Effector memory CD4-positive, alpha-beta T cell (primary cell): ENCODE measurements around the gene EIF4E.
"Not testable (repeated sequence)": the region's sequence is repeated elsewhere in the genome, so short reads cannot be mapped to it uniquely, and the experiment has no call there.

Experiments
- DNase-seq, 3 donors: peaks; one replicate each; pipeline ENCODE4 v3.0.0-alpha.2; 2020
- H3K27ac ChIP-seq: 2 replicates; pipeline ENCODE4 v1.7.0; 2013; ENCODE audit warnings: mild to moderate bottlenecking, low read length, moderate library complexity; ENCODE audit not compliant: insufficient read depth, poor library complexity, severe bottlenecking
- H3K27me3 ChIP-seq: replicated peaks from 2 replicates; pipeline ENCODE4 v1.7.0; 2013; ENCODE audit warnings: mild to moderate bottlenecking, low read length; ENCODE audit not compliant: insufficient read depth, control insufficient read depth, poor library complexity, severe bottlenecking
- H3K36me3 ChIP-seq: 2 replicates; pipeline ENCODE4 v1.7.0; 2013; ENCODE audit warnings: mild to moderate bottlenecking, low read length, moderate library complexity; ENCODE audit not compliant: control insufficient read depth, insufficient read depth
- H3K4me1 ChIP-seq: 2 replicates; pipeline ENCODE4 v1.7.0; 2013; ENCODE audit warnings: low read length, mild to moderate bottlenecking; ENCODE audit not compliant: control insufficient read depth, insufficient read depth, poor library complexity, severe bottlenecking
- H3K4me3 ChIP-seq: 2 replicates; pipeline ENCODE4 v1.7.0; 2013; ENCODE audit warnings: low read length, low read depth, mild to moderate bottlenecking; ENCODE audit not compliant: insufficient read depth, poor library complexity, severe bottlenecking
- H3K9me3 ChIP-seq: 2 replicates; pipeline ENCODE4 v1.7.0; 2013; ENCODE audit warnings: mild to moderate bottlenecking, low read length, moderate library complexity; ENCODE audit not compliant: control insufficient read depth

EIF4E gene

GRCh38 chr4:98886382-98886781, 42.6 kb downstream of the EIF4E start:
- not testable (repeated sequence) for H3K27me3 ChIP-seq, H3K4me1 ChIP-seq, DNase-seq, H3K4me3 ChIP-seq, H3K9me3 ChIP-seq, H3K27ac ChIP-seq
- H3K36me3 ChIP-seq, result peaks cover 49% of the 10 kb centered on the region

- peaks cover 35% of the 10 kb centered on the region for H3K36me3 ChIP-seq
- DNase-seq, result not testable (repeated sequence)
Observed at GRCh38 chr4:98880884-98881283, 48.0 kb downstream of the EIF4E start.

GRCh38 chr4:98879515-98879914, 49.4 kb downstream of the EIF4E start:
- H3K9me3 ChIP-seq, result no peaks in the 10 kb centered on the region
- no peak overlapping the region for H3K4me3 ChIP-seq
- no peak overlapping the region for H3K27ac ChIP-seq
- no peaks in the 10 kb centered on the region for H3K4me1 ChIP-seq
- no peaks in the 10 kb centered on the region for H3K27me3 ChIP-seq
- DNase-seq, result no peak
- peaks cover 23% of the 10 kb centered on the region for H3K36me3 ChIP-seq

More at GRCh38 chr4:98880884-98881283, 48.0 kb downstream of the EIF4E start:
- not testable (repeated sequence) for H3K9me3 ChIP-seq, H3K27ac ChIP-seq, H3K4me1 ChIP-seq, H3K4me3 ChIP-seq, H3K27me3 ChIP-seq

DNA sequence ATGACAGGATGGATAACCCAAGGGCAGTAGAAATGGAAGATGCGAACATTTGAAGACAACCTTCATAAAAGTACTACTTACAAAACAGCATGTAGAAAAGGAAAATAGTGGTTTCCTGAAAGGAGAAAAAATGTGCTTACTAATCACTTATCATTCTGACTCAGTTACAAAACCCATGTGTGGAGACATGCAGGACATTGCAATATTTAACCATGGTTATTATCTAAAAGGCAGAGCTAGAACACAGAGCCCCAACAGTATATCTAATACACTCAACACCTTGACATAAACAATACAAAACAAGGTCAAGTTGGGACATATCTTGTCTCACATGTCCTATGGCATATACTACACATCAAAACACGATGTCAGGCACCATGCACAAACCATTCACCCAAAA, 55.9 kb downstream of the EIF4E start:
- Histone ChIP-seq H3K4me1 (no peaks in the 10 kb centered on the region), H3K27ac (no peak overlapping the region), H3K9me3 (no peaks in the 10 kb centered on the region), H3K27me3 (no peaks in the 10 kb centered on the region), H3K4me3 (no peak overlapping the region), H3K36me3 (peaks cover 7% of the 10 kb centered on the region)
- no peak for DNase-seq

GRCh38 chr4:98872120-98872906, 56.6 kb downstream of the EIF4E start:
- H3K4me1 ChIP-seq, DNase-seq: not testable (repeated sequence)

GRCh38 chr4:98867648-98868047, 61.3 kb downstream of the EIF4E start:
- Histone ChIP-seq H3K27ac (no peak overlapping the region), H3K36me3 (no peaks in the 10 kb centered on the region), H3K27me3 (no peaks in the 10 kb centered on the region)

More at GRCh38 chr4:98872120-98872906, 56.6 kb downstream of the EIF4E start:
- H3K4me3 ChIP-seq, H3K36me3 ChIP-seq, H3K27me3 ChIP-seq, H3K27ac ChIP-seq, H3K9me3 ChIP-seq: not testable (repeated sequence)

DNA sequence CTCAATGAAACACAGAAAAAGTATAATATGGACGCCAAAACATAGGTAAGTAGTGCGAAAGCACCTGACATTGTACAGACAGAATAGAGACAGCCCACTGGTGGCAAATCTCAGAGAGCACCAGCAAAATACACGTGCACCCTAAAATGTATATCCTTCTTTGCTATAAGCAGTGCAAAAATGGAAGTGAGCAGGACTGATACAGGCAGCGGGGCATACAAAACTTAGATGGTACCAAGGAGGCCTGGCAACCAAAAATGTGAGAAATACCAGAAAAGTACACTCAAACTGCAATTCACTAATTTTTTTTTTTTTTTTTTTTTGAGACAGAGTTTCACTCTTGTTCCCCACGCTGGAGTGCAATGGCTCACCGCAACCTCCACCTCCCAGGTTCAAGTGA, 63.9 kb downstream of the EIF4E start:
- Histone ChIP-seq H3K27ac (no peak overlapping the region), H3K27me3 (no peaks in the 10 kb centered on the region), H3K4me3 (no peak overlapping the region), H3K36me3 (no peaks in the 10 kb centered on the region), H3K4me1 (no peaks in the 10 kb centered on the region), H3K9me3 (no peaks in the 10 kb centered on the region)
- no peak for DNase-seq

More at GRCh38 chr4:98867648-98868047, 61.3 kb downstream of the EIF4E start:
- Histone ChIP-seq H3K4me3 (no peak overlapping the region), H3K4me1 (no peaks in the 10 kb centered on the region), H3K9me3 (no peaks in the 10 kb centered on the region)
- DNase-seq, result no peak

- Histone ChIP-seq H3K36me3 (no peaks in the 10 kb centered on the region), H3K4me3 (no peak overlapping the region)
- DNase-seq, result no peak
Observed at GRCh38 chr4:98864560-98864959, 64.4 kb downstream of the EIF4E start.

GRCh38 chr4:98862371-98862770, 66.6 kb downstream of the EIF4E start:
- no peak overlapping the region for H3K4me3 ChIP-seq
- no peaks in the 10 kb centered on the region for H3K4me1 ChIP-seq
- H3K36me3 ChIP-seq, result no peaks in the 10 kb centered on the region
- no peak overlapping the region for H3K27ac ChIP-seq
- DNase-seq, result no peak
- H3K9me3 ChIP-seq, result no peaks in the 10 kb centered on the region
- H3K27me3 ChIP-seq, result no peaks in the 10 kb centered on the region

More at GRCh38 chr4:98864560-98864959, 64.4 kb downstream of the EIF4E start:
- H3K4me1 ChIP-seq, result no peaks in the 10 kb centered on the region
- H3K27me3 ChIP-seq, result no peaks in the 10 kb centered on the region
- H3K9me3 ChIP-seq, result no peaks in the 10 kb centered on the region
- no peak overlapping the region for H3K27ac ChIP-seq

GRCh38 chr4:98861100-98861884, 67.6 kb downstream of the EIF4E start:
- no peak for DNase-seq
- Histone ChIP-seq H3K36me3 (no peaks in the 10 kb centered on the region), H3K4me1 (no peaks in the 10 kb centered on the region), H3K27ac (no peak overlapping the region), H3K27me3 (no peaks in the 10 kb centered on the region), H3K9me3 (no peaks in the 10 kb centered on the region), H3K4me3 (no peak overlapping the region)
